Measurements from ENCODE around the gene ANGPTL4.

The ANGPTL4 gene

GRCh38 chr19:8329996-8330395 lies 34.0 kb upstream of the ANGPTL4 start:
- TF ChIP-seq ISL1 (CRISPR knock-in tag; IDR thresholded peaks at IDR 0.05) (no peak), ZNF565 (CRISPR knock-in tag; conservative IDR thresholded peaks at IDR 0.05; ENCODE audit: low read depth) (no peak), ZNF70 (CRISPR knock-in tag; IDR thresholded peaks at IDR 0.05) (no peak), TCF4 (CRISPR knock-in tag; IDR thresholded peaks at IDR 0.05; ENCODE audit: borderline replicate concordance) (no peak), BACH2 (CRISPR knock-in tag; IDR thresholded peaks at IDR 0.05; ENCODE audit: borderline replicate concordance) (no peak), OSR1 (CRISPR knock-in tag; IDR thresholded peaks at IDR 0.05) (no peak), ZNF8 (CRISPR knock-in tag; IDR thresholded peaks at IDR 0.05) (no peak)
- TF ChIP-seq, protein P1, sequence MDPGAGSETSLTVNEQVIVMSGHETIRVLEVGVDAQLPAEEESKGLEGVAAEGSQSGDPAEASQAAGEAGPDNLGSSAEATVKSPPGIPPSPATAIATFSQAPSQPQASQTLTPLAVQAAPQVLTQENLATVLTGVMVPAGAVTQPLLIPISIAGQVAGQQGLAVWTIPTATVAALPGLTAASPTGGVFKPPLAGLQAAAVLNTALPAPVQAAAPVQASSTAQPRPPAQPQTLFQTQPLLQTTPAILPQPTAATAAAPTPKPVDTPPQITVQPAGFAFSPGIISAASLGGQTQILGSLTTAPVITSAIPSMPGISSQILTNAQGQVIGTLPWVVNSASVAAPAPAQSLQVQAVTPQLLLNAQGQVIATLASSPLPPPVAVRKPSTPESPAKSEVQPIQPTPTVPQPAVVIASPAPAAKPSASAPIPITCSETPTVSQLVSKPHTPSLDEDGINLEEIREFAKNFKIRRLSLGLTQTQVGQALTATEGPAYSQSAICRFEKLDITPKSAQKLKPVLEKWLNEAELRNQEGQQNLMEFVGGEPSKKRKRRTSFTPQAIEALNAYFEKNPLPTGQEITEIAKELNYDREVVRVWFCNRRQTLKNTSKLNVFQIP (CRISPR knock-in tag; IDR thresholded peaks at IDR 0.05; ENCODE audit: borderline replicate concordance, low read depth), result no peak
- ATAC-seq, result no peak

DNA sequence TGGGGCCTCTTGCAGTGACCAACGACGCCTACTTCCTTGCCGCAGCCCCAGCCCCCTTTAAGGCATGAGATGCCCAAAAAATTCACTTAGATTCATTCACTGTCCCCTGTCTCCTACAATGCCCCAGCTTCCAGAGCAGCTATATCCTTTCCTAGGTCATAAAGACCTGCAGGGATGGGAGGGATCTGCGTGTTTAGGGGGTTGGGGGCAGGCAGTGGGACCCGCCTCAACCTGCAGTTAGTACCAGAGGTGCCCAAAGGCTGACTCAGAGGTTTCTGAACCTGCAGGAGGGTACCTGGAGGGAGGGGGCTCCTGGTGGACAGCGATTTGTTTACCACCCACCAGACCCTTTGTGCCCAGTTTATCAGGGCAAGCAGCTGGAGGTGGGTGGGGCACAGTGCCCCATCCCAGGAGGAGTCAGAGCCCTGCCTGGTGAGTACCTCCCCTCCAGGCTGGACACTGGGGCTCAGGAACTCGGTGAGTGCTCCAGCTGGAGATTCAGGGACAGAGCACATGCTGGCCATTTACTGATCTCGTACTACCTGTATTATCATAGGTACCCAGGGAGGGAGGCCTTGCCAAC lies 32.6 kb upstream of the ANGPTL4 start:
- TF ChIP-seq OSR1 (CRISPR knock-in tag; IDR thresholded peaks at IDR 0.05), result no peak
- no peak for TF ChIP-seq ZNF70 (CRISPR knock-in tag; IDR thresholded peaks at IDR 0.05)
- no peak for TF ChIP-seq ZNF565 (CRISPR knock-in tag; conservative IDR thresholded peaks at IDR 0.05; ENCODE audit: low read depth)
- TF ChIP-seq ISL1 (CRISPR knock-in tag; IDR thresholded peaks at IDR 0.05), result no peak
- TF ChIP-seq ARNTL (CRISPR knock-in tag; IDR thresholded peaks at IDR 0.05; ENCODE audit: borderline replicate concordance, low read depth), result no peak
- TF ChIP-seq CSRNP3 (CRISPR knock-in tag; IDR thresholded peaks at IDR 0.05), result no peak
- no peak for TF ChIP-seq ZNF8 (CRISPR knock-in tag; IDR thresholded peaks at IDR 0.05)
- TF ChIP-seq ZFP30 (CRISPR knock-in tag; IDR thresholded peaks at IDR 0.05), result no peak

DNA sequence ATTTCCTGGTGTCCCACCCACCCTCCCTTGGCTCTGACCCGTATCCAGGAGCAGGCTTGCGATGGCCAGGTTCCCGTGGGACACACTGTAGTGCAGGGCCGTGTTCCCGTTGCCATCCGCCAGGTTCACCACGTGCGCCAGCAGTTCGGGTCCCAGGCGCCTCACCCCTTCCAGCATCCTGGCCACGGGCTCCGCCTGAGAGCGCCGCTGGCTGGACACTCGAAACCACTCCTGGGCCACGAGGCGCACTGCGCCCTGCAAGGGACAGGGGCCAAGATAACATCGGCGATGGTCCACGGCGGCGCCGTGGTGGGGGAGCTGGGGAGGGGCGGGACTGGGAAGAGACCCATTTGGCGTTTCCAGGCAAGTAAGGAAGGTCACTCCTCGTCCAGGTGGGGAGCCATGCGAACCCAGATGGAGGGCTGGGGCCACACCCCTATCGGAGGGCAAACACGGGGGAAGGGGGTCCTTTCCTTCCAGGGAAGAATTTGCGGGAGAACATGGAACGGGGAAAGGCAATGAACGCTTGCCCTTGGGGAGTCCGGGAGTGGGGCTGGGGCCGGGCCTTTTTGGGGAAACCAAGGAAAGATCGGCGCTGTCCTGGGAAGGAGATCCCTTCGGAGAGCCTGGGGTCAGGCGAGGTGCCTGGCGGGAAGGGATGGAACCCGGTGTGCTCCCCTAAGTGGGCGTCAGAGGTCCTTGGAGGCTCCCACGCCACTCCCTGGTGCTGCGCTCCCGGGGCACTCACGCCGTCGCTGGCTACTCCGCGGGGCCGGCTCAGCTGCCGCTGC lies 30.8 kb upstream of the ANGPTL4 start:
- TF ChIP-seq ZNF565 (CRISPR knock-in tag; conservative IDR thresholded peaks at IDR 0.05; ENCODE audit: low read depth), result no peak
- TF ChIP-seq, protein P1 (CRISPR knock-in tag; IDR thresholded peaks at IDR 0.05; ENCODE audit: borderline replicate concordance, low read depth), result no peak
- no peak for TF ChIP-seq ZC3H10 (CRISPR knock-in tag; IDR thresholded peaks at IDR 0.05)
- TF ChIP-seq RARB (CRISPR knock-in tag; IDR thresholded peaks at IDR 0.05), result no peak
- no peak for TF ChIP-seq CSDC2 (CRISPR knock-in tag; IDR thresholded peaks at IDR 0.05)
- TF ChIP-seq CREB5 (CRISPR knock-in tag; IDR thresholded peaks at IDR 0.05; ENCODE audit: low read depth), result no peak
- TF ChIP-seq PPARA (CRISPR knock-in tag; IDR thresholded peaks at IDR 0.05; ENCODE audit: borderline replicate concordance), result no peak
- TF ChIP-seq TOX (CRISPR knock-in tag; IDR thresholded peaks at IDR 0.05; ENCODE audit: borderline replicate concordance), result no peak
- TF ChIP-seq, protein P2, sequence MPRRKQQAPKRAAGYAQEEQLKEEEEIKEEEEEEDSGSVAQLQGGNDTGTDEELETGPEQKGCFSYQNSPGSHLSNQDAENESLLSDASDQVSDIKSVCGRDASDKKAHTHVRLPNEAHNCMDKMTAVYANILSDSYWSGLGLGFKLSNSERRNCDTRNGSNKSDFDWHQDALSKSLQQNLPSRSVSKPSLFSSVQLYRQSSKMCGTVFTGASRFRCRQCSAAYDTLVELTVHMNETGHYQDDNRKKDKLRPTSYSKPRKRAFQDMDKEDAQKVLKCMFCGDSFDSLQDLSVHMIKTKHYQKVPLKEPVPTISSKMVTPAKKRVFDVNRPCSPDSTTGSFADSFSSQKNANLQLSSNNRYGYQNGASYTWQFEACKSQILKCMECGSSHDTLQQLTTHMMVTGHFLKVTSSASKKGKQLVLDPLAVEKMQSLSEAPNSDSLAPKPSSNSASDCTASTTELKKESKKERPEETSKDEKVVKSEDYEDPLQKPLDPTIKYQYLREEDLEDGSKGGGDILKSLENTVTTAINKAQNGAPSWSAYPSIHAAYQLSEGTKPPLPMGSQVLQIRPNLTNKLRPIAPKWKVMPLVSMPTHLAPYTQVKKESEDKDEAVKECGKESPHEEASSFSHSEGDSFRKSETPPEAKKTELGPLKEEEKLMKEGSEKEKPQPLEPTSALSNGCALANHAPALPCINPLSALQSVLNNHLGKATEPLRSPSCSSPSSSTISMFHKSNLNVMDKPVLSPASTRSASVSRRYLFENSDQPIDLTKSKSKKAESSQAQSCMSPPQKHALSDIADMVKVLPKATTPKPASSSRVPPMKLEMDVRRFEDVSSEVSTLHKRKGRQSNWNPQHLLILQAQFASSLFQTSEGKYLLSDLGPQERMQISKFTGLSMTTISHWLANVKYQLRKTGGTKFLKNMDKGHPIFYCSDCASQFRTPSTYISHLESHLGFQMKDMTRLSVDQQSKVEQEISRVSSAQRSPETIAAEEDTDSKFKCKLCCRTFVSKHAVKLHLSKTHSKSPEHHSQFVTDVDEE (CRISPR knock-in tag; IDR thresholded peaks at IDR 0.05), result no peak
- no peak for TF ChIP-seq ZFP30 (CRISPR knock-in tag; IDR thresholded peaks at IDR 0.05)
- ATAC-seq, result 0 out of 3 replicates have a peak, but pooled peaks have one; percentile 7

More for the DNA sequence above, 32.6 kb upstream of the ANGPTL4 start:
- ATAC-seq, result no peak

Measured in SK-N-SH treated with all-trans-retinoic acid at 6 μM for 48 hours (cell line).